ENCODE results near the gene FBXO8.
A peak's percentile ranks its signal among the peaks of the same experiment; 100 is the strongest.
"Not testable (repeated sequence)": the region's sequence is repeated elsewhere in the genome, so short reads cannot be mapped to it uniquely, and the experiment has no call there.

Gene FBXO8

GRCh38 chr4:174295142-174295541, 11.7 kb upstream of the FBXO8 start:
- peaks cover 0 to 16% of the 10 kb centered on the region in 2 experiments; a peak in 1 of 3 replicates for H3K36me3 ChIP-seq (ENCODE audit: control insufficient read depth in 2 of 2, insufficient read depth in 1 of 2, low read length in 2 of 2)
- H3K27ac ChIP-seq (ENCODE audit: extremely low read depth, low read depth, low read length); H3K4me3 ChIP-seq (ENCODE audit: low read depth, low read length); H3K9me3 ChIP-seq (ENCODE audit: control insufficient read depth, insufficient read depth, low read depth, low read length); H3K4me1 ChIP-seq (ENCODE audit: control insufficient read depth, insufficient read depth, low read length); POLR2A ChIA-PET; CTCF ChIA-PET: not testable (repeated sequence)

DNA sequence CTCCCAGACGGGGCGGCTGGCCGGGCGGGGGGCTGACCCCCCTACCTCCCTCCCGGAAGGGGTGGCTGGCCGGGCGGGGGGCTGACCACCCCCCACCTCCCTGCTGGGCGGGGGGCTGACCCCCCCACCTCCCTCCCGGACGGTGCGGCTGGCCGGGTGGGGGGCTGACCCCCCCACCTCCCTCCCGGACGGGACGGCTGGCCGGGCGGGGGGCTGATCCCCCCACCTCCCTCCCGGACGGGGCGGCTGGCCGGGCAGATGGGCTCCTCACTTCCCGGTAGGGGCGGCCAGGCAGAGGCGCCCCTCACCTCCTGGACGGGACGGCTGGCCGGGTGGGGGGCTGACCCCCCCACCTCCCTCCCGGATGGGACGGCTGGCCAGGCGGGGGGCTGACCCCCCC, 11.2 kb upstream of the FBXO8 start:
- POLR2A ChIA-PET; CTCF ChIA-PET; H3K27ac ChIP-seq (ENCODE audit: extremely low read depth, low read depth, low read length); H3K4me3 ChIP-seq (ENCODE audit: low read depth, low read length); H3K4me1 ChIP-seq (ENCODE audit: control insufficient read depth, insufficient read depth, low read length); H3K9me3 ChIP-seq (ENCODE audit: control insufficient read depth, insufficient read depth, low read depth, low read length): not testable (repeated sequence)
- H3K36me3 ChIP-seq (ENCODE audit: control insufficient read depth in 2 of 2, insufficient read depth in 1 of 2, low read length in 2 of 2): peaks cover 0 to 11% of the 10 kb centered on the region in 2 experiments; a peak in 1 of 3 replicates

GRCh38 chr4:174292473-174292872, 9.0 kb upstream of the FBXO8 start:
- H3K36me3 ChIP-seq (ENCODE audit: control insufficient read depth in 2 of 2, insufficient read depth in 1 of 2, low read length in 2 of 2): peaks cover 0 to 9% of the 10 kb centered on the region in 2 experiments; a peak in 1 of 3 replicates
- no peak overlapping the region for H3K27ac ChIP-seq (ENCODE audit: extremely low read depth, low read depth, low read length)
- H3K4me3 ChIP-seq (ENCODE audit: low read depth, low read length): no peak overlapping the region
- CTCF ChIA-PET: interaction anchor here (0.6 kb wide), 1 partner anchor 8 kb away, joined by 3 read pairs; no protein-coding TSS in a partner anchor
- TF ChIP-seq SETDB1 (IDR thresholded peaks at IDR 0.05; ENCODE audit: insufficient read length, low read length): peak; percentile 88
- TF ChIP-seq, protein P1, sequence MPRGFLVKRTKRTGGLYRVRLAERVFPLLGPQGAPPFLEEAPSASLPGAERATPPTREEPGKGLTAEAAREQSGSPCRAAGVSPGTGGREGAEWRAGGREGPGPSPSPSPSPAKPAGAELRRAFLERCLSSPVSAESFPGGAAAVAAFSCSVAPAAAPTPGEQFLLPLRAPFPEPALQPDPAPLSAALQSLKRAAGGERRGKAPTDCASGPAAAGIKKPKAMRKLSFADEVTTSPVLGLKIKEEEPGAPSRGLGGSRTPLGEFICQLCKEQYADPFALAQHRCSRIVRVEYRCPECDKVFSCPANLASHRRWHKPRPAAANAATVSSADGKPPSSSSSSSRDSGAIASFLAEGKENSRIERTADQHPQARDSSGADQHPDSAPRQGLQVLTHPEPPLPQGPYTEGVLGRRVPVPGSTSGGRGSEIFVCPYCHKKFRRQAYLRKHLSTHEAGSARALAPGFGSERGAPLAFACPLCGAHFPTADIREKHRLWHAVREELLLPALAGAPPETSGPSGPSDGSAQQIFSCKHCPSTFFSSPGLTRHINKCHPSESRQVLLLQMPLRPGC (tag by site-specific recombination; IDR thresholded peaks at IDR 0.05): no peak
- no peaks in the 10 kb centered on the region for H3K9me3 ChIP-seq (ENCODE audit: control insufficient read depth, insufficient read depth, low read depth, low read length)
- POLR2A ChIA-PET: no interaction called here
- no peaks in the 10 kb centered on the region for H3K4me1 ChIP-seq (ENCODE audit: control insufficient read depth, insufficient read depth, low read length)

GRCh38 chr4:174286870-174287269, 3.4 kb upstream of the FBXO8 start:
- Histone ChIP-seq H3K36me3 (ENCODE audit: control insufficient read depth in 2 of 2, insufficient read depth in 1 of 2, low read length in 2 of 2) (no peaks in the 10 kb centered on the region), H3K4me3 (ENCODE audit: low read depth, low read length) (no peak overlapping the region), H3K9me3 (ENCODE audit: control insufficient read depth, insufficient read depth, low read depth, low read length) (no peaks in the 10 kb centered on the region), H3K4me1 (ENCODE audit: control insufficient read depth, insufficient read depth, low read length) (no peaks in the 10 kb centered on the region), H3K27ac (ENCODE audit: extremely low read depth, low read depth, low read length) (no peak overlapping the region)
- POLR2A ChIA-PET: no interaction called here
- TF ChIP-seq YY1 (tag by site-specific recombination; IDR thresholded peaks at IDR 0.05): no peak
- no peak for TF ChIP-seq ZNF274 (IDR thresholded peaks at IDR 0.05; ENCODE audit: low read length)
- no peak for TF ChIP-seq ZNF274 (tag by site-specific recombination; IDR thresholded peaks at IDR 0.05; ENCODE audit: borderline replicate concordance)
- no peak for TF ChIP-seq SP3 (tag by site-specific recombination; IDR thresholded peaks at IDR 0.05)
- CTCF ChIA-PET: no interaction called here

DNA sequence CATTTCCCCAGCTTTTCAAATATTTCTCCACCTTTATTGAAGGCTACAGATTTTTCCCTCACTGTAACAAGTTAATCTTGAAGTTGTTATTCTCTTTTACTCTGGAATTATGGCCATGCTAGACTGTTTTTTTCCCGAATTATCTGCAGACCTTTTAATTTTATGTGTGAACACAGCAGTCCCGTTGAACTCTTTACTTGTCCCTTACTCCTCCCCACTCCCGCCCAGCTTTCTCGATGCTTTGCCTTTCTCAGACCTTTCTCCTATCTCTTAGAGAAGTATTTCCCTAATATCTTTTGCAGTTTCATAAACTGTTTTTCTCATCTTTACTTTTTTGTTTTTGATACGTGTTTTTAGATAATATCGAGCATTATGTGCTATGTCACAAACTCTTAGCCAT, 1.0 kb upstream of the FBXO8 start:
- Histone ChIP-seq H3K4me1 (ENCODE audit: control insufficient read depth, insufficient read depth, low read length) (no peaks in the 10 kb centered on the region), H3K36me3 (ENCODE audit: control insufficient read depth in 2 of 2, insufficient read depth in 1 of 2, low read length in 2 of 2) (peaks cover 0 to 3% of the 10 kb centered on the region in 2 experiments; a peak in 1 of 3 replicates), H3K27ac (ENCODE audit: extremely low read depth, low read depth, low read length) (peak overlapping the region; percentile 98), H3K4me3 (ENCODE audit: low read depth, low read length) (peak overlapping the region; percentile 80), H3K9me3 (ENCODE audit: control insufficient read depth, insufficient read depth, low read depth, low read length) (no peaks in the 10 kb centered on the region)
- TF ChIP-seq PRDM1 (tag by site-specific recombination; IDR thresholded peaks at IDR 0.05) (peak; percentile 76), ZNF623 (tag by site-specific recombination; IDR thresholded peaks at IDR 0.05) (no peak)
- CTCF ChIA-PET: interaction anchor here (0.5 to 1.2 kb wide), 4 partner anchors 8 to 1270 kb away, joined by 3 read pairs; no protein-coding TSS in a partner anchor
- POLR2A ChIA-PET: no interaction called here

DNA sequence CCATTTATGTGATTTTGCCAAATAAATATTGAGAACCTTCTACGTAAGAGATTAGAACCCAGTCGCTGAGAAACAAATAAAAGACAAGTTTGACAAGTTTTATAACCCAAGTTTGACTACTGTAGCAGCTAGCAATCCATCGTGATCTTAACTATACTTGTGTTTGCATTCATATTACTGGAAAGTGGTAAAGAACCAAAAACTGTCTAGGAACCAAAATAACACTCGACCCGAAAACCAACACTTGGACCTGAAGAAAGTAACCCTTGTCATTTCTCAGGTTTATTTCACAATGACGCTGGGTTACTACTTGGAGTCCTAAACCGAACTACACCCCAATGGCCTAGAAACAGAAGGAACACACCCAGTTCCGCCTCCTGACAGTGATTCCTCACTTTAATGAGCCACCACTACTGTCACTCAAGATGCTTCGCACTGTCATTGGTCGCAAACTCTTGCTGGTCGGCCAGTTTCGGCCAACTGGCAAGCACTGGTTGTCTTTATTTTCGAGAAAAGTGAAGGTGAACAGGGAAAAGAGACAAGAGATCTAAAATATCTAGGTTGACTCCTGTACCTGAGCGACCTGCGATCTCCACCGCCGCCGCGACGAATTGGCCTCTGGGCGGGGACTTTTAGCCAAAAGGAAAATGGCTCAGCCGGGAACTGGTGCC, 496 bp downstream of the FBXO8 start:
- CTCF ChIA-PET: interaction anchor here (0.5 kb wide), 1 partner anchor 370 kb away, joined by 3 read pairs; no protein-coding TSS in a partner anchor
- no peaks in the 10 kb centered on the region for H3K9me3 ChIP-seq (ENCODE audit: control insufficient read depth, insufficient read depth, low read depth, low read length)
- H3K4me3 ChIP-seq (ENCODE audit: low read depth, low read length): peak overlapping the region; percentile 80
- H3K36me3 ChIP-seq (ENCODE audit: control insufficient read depth in 2 of 2, insufficient read depth in 1 of 2, low read length in 2 of 2): peaks cover 0 to 4% of the 10 kb centered on the region in 2 experiments; a peak in 1 of 3 replicates
- POLR2A ChIA-PET: no interaction called here
- peak overlapping the region; percentile 98 for H3K27ac ChIP-seq (ENCODE audit: extremely low read depth, low read depth, low read length)
- no peaks in the 10 kb centered on the region; the same call in 1 of the 2 replicates for H3K4me1 ChIP-seq (ENCODE audit: control insufficient read depth, insufficient read depth, low read length)
- no peak for TF ChIP-seq ZSCAN5A (tag by site-specific recombination; IDR thresholded peaks at IDR 0.05)
- no peak for TF ChIP-seq ZNF239 (tag by site-specific recombination; IDR thresholded peaks at IDR 0.05)
- no peak for TF ChIP-seq ZBTB10 (tag by site-specific recombination; IDR thresholded peaks at IDR 0.05)
- no peak for TF ChIP-seq ZBTB20 (tag by site-specific recombination; IDR thresholded peaks at IDR 0.05)
- no peak for TF ChIP-seq ZBTB6 (tag by site-specific recombination; IDR thresholded peaks at IDR 0.05)

Measured in HEK293 (cell line).